Ovary (tissue), 3 donors: ENCODE results near the gene NUMA1.

Source experiments
- POLR2A ChIP-seq: fragments of 450-650 bp; IDR thresholded peaks from one replicate; pipeline ENCODE4 v1.6.1; 2017; ENCODE audit warnings: antibody characterized with exemption, mild to moderate bottlenecking, moderate library complexity
- TF ChIP-seq, protein P1 (sequence below), 3 donors: fragments of 450-650 bp in 2 of 3; fragments of 200-600 bp in 1 of 3; IDR thresholded peaks; one replicate each; pipeline versions ENCODE4 v1.5.1 to v1.8.0; 2016 to 2022; ENCODE audit warnings: antibody characterized with exemption in 3 of 3, mild to moderate bottlenecking in 1 of 3
- donor health status: DM: no; HTN: no; CAD: no.

- TF ChIP-seq, protein P1, sequence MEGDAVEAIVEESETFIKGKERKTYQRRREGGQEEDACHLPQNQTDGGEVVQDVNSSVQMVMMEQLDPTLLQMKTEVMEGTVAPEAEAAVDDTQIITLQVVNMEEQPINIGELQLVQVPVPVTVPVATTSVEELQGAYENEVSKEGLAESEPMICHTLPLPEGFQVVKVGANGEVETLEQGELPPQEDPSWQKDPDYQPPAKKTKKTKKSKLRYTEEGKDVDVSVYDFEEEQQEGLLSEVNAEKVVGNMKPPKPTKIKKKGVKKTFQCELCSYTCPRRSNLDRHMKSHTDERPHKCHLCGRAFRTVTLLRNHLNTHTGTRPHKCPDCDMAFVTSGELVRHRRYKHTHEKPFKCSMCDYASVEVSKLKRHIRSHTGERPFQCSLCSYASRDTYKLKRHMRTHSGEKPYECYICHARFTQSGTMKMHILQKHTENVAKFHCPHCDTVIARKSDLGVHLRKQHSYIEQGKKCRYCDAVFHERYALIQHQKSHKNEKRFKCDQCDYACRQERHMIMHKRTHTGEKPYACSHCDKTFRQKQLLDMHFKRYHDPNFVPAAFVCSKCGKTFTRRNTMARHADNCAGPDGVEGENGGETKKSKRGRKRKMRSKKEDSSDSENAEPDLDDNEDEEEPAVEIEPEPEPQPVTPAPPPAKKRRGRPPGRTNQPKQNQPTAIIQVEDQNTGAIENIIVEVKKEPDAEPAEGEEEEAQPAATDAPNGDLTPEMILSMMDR (IDR thresholded peaks at IDR 0.05), result no peak
- no peak for TF ChIP-seq POLR2A
These were observed 25.5 kb upstream of the NUMA1 start, which contains the start of gene TOMT for GRCh38 chr11:72105888-72106287.
